ENCODE measurements around the gene RFX4.

DNA sequence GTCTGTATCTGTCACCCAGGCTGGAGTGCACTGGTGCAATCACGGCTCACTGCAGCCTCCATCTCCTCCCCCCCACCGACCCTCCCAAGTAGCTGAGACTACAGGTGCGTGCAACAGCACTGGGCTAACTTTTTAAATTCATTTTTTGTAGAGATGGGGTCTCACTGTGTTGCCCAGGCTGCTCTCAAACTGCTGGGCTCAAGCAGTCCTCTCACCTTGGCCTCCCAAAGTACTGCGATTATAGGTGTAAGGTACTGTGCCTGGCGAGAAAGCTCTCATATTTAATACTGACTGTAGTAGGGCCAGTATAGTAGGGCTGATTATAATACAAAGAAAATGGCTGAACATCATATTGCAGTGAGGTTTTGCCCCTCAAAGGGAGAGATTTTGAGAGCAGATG lies 194.1 kb downstream of the RFX4 start:
- TF ChIP-seq, protein P1, sequence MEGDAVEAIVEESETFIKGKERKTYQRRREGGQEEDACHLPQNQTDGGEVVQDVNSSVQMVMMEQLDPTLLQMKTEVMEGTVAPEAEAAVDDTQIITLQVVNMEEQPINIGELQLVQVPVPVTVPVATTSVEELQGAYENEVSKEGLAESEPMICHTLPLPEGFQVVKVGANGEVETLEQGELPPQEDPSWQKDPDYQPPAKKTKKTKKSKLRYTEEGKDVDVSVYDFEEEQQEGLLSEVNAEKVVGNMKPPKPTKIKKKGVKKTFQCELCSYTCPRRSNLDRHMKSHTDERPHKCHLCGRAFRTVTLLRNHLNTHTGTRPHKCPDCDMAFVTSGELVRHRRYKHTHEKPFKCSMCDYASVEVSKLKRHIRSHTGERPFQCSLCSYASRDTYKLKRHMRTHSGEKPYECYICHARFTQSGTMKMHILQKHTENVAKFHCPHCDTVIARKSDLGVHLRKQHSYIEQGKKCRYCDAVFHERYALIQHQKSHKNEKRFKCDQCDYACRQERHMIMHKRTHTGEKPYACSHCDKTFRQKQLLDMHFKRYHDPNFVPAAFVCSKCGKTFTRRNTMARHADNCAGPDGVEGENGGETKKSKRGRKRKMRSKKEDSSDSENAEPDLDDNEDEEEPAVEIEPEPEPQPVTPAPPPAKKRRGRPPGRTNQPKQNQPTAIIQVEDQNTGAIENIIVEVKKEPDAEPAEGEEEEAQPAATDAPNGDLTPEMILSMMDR (IDR thresholded peaks at IDR 0.05) = no peak
- TF ChIP-seq POLR2A (IDR thresholded peaks at IDR 0.05) = no peak

Measured in upper lobe of left lung (tissue), 4 donors.